ENCODE measurements around the gene TMOD3. TPM values are rescaled to one million over a fixed set of nuclear protein-coding genes. Genes with fewer than 3 reads are reported as not detected.

Gene TMOD3
- 51.0 TPM for total RNA-seq (ENCODE audit: unreplicated experiment)
- long read RNA-seq, full-length matches to known transcripts: 8 of 14 reads
- long read RNA-seq, partial matches to known transcripts: 4 of 14 reads
- long read RNA-seq, other reads (novel, unspliced or antisense): 2 of 14 reads

GRCh38 chr15:51829376-51830275, at the start of gene TMOD3:
TSS of gene TMOD3 (plus strand) at chr15:51829653. CDS start at chr15:51862885, 33,232 bp downstream.
- no peaks in the 10 kb centered on the region for H3K9me3 Mint-ChIP-seq (ENCODE audit: unreplicated experiment)
- DNase-seq (ENCODE audit: low spot score): peak; percentile 97

GRCh38 chr15:51780636-51781035, 48.8 kb upstream of the TMOD3 start:
- Mint-ChIP-seq H3K36me3 (ENCODE audit: low read depth, unreplicated experiment) (peaks cover 52% of the 10 kb centered on the region), H3K4me3 (ENCODE audit: unreplicated experiment) (peak overlapping the region; percentile 56)

More at GRCh38 chr15:51829376-51830275, at the start of gene TMOD3:
- no peaks in the 10 kb centered on the region for H3K36me3 Mint-ChIP-seq (ENCODE audit: low read depth, unreplicated experiment)
- TF ChIP-seq CTCF (IDR thresholded peaks at IDR 0.05; ENCODE audit: unreplicated experiment): no peak
- peaks cover 12% of the 10 kb centered on the region for H3K27me3 Mint-ChIP-seq (ENCODE audit: unreplicated experiment)
- H3K4me1 Mint-ChIP-seq (ENCODE audit: unreplicated experiment): peaks cover 18% of the 10 kb centered on the region
- peak within 1 kb of the TSS; percentile 99 for H3K4me3 Mint-ChIP-seq (ENCODE audit: unreplicated experiment)
- H3K27ac Mint-ChIP-seq (ENCODE audit: unreplicated experiment): peak within 1 kb of the TSS; percentile 87

GRCh38 chr15:51781506-51781905, 47.9 kb upstream of the TMOD3 start:
- Mint-ChIP-seq H3K36me3 (ENCODE audit: low read depth, unreplicated experiment) (peaks cover 59% of the 10 kb centered on the region), H3K9me3 (ENCODE audit: unreplicated experiment) (no peaks in the 10 kb centered on the region), H3K4me1 (ENCODE audit: unreplicated experiment) (peaks cover 5% of the 10 kb centered on the region), H3K27me3 (ENCODE audit: unreplicated experiment) (peaks cover 2% of the 10 kb centered on the region), H3K4me3 (ENCODE audit: unreplicated experiment) (peak overlapping the region; percentile 9), H3K27ac (ENCODE audit: unreplicated experiment) (no peak overlapping the region)
- no peak for DNase-seq (ENCODE audit: low spot score)
- TF ChIP-seq CTCF (IDR thresholded peaks at IDR 0.05; ENCODE audit: unreplicated experiment): no peak

More at GRCh38 chr15:51780636-51781035, 48.8 kb upstream of the TMOD3 start:
- no peak for DNase-seq (ENCODE audit: low spot score)
- Mint-ChIP-seq H3K27ac (ENCODE audit: unreplicated experiment) (no peak overlapping the region), H3K9me3 (ENCODE audit: unreplicated experiment) (no peaks in the 10 kb centered on the region), H3K4me1 (ENCODE audit: unreplicated experiment) (peaks cover 14% of the 10 kb centered on the region), H3K27me3 (ENCODE audit: unreplicated experiment) (peaks cover 1% of the 10 kb centered on the region)
- no peak for TF ChIP-seq CTCF (IDR thresholded peaks at IDR 0.05; ENCODE audit: unreplicated experiment)

GRCh38 chr15:51782357-51782896, 47.0 kb upstream of the TMOD3 start:
- Mint-ChIP-seq H3K27me3 (ENCODE audit: unreplicated experiment) (peaks cover 4% of the 10 kb centered on the region), H3K4me1 (ENCODE audit: unreplicated experiment) (no peaks in the 10 kb centered on the region), H3K9me3 (ENCODE audit: unreplicated experiment) (no peaks in the 10 kb centered on the region), H3K36me3 (ENCODE audit: low read depth, unreplicated experiment) (peaks cover 61% of the 10 kb centered on the region), H3K4me3 (ENCODE audit: unreplicated experiment) (peak overlapping the region; percentile 15), H3K27ac (ENCODE audit: unreplicated experiment) (no peak overlapping the region)
- TF ChIP-seq CTCF (IDR thresholded peaks at IDR 0.05; ENCODE audit: unreplicated experiment): no peak
- no peak for DNase-seq (ENCODE audit: low spot score)

Data from endothelial cell (in vitro differentiated cells).